Ammon's horn (tissue), 1 donor: Measurements from ENCODE around the gene MEGF8.
"Not testable (repeated sequence)": the region's sequence is repeated elsewhere in the genome, so short reads cannot be mapped to it uniquely, and the experiment has no call there.

Experiments used
- DNase-seq: peaks from one replicate; pipeline ENCODE4 v3.0.0-alpha.2; 2016; ENCODE audit warnings: low spot score

MEGF8 gene

DNA sequence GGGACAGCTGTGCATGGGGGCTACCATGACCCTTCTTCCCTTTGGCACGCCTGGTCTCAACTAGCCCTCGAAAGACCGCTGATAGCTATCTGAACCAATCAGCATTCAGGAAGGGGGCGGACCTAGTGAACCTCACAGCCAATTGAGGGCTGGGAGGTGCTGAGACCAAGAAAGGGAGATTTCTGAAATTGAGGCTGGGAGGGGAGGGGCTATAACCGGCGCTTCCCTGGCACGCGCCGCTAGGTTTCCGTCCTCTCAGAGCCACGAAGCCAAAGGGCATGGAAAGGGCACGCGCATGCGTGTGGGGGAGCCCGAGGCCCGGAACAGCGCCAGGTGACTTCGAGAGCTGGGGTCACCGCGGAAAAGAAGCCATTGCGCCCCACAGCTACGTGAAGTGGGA lies 18.8 kb upstream of the MEGF8 start:
- no peak for DNase-seq

DNA sequence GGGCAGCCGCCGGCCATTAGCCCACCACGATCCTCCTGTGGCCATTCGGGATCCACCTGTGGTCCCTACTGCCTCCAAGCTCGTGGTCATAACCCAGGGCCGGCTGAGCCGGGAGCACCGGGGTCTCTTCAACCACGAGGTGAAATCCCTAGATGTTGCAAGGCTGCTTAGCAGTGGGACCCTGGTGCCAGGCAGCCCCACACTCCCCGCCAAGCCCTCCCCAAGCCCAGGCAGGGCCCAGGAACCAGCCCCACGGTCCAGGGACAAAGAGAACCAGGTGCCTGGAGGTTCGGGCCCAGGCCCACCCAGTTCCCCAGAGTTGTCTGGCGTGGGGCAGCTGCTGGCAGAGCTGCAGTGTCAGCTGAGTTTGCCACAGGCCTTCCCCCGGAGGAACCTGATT lies 15.7 kb upstream of the MEGF8 start:
- DNase-seq, result no peak

DNA sequence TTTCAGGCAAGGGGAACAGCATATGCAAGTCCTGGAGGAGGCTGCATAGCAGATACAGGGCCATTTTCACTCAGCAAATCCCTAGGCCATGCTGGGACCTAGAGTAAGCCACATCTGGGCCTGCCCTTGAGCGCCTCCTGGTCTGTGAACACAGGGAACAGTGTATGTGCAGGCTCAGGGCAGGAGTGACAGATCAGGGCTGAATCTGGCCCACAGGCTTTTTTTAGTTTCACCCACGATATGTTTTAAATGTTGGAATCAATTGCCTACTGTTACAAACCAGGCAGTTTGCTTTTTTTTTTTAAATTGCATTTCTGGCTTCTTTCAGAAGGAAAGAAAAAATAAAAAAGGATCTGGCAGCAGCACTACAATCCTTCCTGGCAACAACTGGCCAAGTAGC lies 13.8 kb upstream of the MEGF8 start:
- DNase-seq, result no peak

DNA sequence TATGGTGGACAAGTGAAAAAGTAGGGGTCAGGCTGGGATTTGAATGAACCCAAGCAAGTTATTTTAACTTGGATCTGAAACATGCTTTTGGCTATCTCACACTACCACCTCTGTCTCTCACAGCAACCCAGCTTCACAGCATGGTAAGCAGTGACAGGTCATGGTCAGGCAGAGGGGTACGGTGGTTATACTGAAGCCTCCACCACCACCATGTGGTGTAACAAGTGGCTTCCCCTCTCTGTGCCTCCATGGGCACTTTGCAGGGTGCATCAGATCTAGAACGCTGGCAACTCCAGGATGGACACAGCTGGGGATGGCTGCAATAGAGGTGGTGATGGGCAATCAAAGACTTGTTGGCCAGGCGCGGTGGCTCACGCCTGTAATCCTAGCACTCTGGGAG lies 13.1 kb upstream of the MEGF8 start:
- no peak for DNase-seq

DNA sequence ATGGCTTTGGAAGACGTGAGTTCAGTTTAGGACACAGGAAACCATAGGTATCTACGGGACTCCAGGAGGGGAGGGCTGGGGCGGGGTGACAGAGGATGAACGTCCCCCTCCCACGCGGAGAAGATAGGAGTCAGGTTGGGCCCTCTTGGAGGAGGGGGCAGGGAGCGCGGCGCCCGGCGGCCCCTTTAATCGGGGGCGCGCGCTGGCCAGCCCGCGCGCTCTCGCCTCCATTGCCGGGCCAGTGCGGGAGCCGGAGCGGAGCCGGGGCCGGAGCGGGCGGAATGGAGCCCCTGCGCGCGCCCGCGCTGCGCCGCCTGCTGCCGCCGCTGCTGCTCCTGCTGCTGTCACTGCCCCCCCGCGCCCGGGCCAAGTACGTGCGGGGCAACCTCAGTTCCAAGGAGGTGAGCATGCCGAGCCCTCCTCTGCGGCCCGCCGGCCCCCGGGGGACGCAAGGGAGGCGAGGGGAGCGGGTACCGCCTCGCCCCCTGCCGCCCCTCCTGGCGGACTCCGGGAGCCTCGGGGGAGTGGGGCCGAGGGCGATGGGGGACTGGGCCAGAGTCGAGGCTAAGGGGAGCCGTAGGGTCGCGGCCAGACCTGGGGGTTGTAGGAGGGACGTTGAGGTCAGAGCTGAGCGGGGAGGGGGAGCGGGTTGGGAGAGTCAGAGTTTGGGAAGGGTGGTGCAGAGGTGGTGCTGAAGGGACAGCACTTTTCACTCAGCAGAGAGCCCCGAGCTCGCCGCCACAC lies 12.2 kb upstream of the MEGF8 start, which contains the start of gene TMEM145:
TMEM145 (plus strand) TSS at position 214 of the 744 bp plus-strand sequence; CDS start at position 282, 68 bp downstream.
- DNase-seq, result peak; percentile 55

DNA sequence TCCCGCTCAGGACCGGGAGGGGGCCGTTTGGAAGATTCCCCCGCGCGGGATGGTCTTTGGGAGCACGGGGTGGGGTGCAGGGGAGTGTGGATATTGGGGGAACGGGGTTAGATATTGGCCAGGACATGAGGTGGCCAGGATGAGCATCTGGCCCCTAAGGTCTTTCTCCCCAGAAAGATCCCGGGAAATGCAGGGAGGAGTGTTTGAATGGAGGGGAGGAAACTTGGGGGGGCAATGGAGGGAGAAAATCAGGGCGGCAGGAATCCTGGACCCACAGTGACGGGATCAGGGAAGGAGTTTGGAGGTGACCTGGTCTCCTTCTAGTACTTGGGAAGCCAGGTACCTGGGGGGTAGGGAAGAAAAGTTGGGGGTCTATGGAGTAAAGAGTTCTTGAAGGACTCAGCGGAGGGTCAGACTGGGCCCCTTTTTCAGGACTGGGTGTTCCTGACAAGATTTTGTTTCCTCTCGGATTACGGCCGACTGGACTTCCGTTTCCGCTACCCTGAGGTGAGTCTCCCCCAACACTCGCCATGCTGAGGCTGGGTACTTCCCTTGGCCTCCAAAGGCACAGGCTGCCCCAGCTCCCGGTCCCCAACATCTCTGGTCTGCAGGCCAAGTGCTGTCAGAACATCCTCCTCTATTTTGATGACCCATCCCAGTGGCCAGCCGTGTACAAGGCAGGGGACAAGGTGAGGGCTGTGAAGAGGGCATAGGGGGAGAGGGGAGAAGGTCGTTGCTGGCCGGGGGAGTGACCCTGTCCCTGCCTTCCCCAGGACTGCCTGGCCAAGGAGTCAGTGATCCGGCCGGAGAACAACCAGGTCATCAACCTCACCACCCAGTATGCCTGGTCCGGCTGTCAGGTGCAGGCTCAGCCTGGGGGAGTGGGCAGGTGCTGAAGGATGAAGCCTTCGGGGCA lies 11.3 kb upstream of the MEGF8 start:
- no peak for DNase-seq

DNA sequence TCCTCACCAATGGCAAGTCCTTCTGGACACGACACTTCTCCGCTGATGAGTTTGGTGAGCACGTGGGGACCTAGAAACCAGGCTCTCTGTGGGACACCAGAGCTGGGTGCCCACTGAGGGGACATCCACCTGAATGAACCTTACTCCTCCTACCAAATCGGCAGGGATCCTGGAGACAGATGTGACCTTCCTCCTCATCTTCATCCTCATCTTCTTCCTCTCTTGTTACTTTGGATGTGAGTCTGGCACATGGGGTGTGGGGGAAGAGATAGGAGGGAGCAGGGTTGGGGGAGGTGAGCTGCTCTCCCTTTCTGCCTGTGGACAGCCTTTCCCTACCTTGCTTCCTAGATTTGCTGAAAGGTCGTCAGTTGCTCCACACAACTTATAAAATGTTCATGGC lies 10.4 kb upstream of the MEGF8 start:
- no peak for DNase-seq

DNA sequence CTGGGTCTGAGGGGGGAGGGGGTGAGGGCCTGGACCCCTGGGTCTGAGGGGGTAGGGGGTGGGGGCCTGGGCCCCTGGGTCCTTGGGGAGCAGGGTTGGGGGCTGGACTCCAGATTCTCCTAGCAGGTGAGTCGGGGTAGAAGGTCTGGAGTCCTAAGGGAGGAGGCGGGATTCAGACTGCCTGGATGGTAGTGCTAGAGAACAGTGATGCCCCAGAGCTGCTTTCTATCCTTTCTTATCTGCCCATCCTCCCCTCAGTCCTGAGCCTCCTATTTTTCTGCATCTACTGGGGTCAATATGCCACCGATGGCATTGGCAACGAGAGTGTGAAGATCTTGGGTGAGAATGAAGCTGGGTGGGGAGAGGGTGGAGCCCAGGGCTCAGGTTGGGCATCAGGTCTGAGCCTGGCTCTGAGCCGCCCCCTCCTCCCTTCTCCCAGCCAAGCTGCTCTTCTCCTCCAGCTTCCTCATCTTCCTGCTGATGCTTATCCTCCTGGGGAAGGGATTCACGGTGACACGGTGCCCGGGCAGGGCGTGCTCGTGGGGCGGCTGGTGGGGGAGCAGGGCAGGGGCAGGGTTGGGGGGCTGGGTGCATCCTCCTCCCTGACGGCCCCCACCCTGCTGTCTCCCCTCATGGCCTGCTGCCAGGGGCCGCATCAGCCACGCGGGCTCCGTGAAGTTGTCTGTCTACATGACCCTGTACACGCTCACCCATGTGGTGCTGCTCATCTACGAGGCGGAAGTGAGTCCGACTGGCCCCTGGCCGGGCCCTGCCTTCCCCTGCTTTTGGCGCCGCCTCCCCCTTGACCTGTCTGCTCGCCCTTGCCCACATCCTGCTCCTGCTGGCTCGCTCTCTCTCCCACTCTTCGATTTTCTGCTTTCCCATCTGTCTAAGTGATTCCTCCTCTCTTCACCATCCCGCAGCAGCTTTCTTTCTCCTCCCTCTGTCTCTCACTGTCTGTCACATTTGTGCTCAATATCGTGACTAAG lies 8.9 kb upstream of the MEGF8 start:
- DNase-seq, result no peak

DNA sequence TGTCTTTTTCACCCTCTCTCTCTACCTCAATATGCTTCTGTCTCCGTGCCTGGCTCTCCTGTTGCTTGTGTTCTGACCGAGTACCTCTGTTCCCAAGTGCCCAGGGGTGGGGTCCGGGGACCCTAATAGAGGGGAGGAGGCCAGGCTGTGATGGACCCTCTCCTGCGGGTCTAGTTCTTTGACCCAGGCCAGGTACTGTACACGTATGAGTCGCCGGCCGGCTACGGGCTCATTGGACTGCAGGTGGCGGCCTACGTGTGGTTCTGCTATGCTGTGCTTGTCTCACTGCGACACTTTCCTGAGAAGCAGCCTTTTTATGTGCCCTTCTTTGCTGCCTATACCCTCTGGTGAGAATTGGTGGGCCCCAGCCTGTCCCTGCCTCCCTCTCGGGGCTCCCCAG lies 7.9 kb upstream of the MEGF8 start:
- DNase-seq, result no peak

DNA sequence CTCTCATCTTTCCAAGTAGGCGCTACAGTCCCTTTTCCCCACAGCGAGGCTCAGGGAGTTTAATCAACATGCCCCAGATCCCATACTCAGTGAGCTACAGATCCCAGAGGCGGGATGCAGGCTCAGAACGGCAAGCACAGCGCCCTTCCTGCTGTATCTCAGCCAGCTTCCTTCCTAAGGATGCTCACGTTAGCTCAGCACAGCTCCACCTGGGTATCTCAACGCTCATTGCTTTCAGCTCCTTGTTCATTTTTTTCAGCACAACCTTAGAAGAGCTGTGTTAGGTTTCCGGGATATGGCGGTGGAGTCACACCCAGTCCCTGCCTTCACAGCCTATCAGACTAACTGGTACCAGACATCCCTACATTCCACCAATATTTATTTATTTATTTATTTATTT lies 3.1 kb upstream of the MEGF8 start:
- DNase-seq, result no peak

DNA sequence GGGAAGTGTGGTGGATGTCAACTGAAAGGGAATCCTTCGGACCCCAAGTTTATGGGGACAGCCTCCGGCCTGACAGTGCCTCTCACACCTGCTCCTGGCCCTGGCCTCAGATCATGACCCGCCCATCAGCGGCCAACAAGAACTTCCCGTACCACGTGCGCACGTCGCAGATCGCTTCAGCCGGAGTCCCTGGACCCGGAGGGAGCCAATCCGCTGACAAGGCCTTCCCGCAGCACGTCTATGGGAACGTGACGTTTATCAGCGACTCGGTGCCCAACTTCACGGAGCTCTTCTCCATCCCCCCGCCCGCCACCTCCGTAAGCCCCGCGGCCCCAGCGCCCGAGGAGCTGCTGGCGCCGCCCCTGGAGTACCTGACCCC lies 2.0 kb upstream of the MEGF8 start:
- no peak for DNase-seq

DNA sequence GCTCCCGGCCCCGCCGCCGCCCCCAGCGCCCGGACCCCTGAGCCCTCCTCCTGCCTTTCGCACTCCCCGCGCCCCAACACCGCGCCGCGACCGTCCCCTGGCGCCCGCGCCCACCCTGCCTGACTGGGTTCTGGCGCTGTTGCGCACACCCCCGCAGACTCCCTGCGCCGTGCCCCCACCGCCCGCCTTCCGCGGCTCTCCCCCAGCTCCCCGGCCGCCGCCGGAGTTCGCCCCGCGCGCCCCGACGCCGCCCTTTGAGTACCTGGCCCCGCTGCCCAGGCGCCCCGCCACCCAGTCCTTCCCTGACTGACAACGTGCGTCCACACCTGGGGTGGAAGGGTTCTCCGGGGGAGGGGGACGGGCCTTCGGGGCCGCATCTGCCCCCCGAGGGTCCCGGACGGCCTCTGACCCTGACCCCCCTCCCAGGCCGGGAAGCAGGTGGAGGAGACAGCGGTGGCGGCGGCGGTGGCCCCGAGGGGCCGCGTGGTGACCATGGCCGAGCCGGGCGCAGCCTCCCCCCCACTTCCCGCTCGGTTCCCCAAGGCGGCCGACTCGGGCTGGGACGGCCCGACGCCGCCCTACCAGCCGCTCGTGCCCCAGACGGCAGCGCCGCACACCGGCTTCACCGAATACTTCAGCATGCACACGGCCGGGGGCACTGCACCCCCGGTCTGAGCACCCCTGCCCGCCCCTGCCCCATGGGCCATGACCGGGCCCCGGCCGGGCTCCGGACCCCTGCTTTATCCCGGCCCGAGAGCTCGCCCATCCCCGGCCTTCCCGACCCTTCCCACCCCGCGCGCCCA lies 1.4 kb upstream of the MEGF8 start:
- DNase-seq, result no peak

DNA sequence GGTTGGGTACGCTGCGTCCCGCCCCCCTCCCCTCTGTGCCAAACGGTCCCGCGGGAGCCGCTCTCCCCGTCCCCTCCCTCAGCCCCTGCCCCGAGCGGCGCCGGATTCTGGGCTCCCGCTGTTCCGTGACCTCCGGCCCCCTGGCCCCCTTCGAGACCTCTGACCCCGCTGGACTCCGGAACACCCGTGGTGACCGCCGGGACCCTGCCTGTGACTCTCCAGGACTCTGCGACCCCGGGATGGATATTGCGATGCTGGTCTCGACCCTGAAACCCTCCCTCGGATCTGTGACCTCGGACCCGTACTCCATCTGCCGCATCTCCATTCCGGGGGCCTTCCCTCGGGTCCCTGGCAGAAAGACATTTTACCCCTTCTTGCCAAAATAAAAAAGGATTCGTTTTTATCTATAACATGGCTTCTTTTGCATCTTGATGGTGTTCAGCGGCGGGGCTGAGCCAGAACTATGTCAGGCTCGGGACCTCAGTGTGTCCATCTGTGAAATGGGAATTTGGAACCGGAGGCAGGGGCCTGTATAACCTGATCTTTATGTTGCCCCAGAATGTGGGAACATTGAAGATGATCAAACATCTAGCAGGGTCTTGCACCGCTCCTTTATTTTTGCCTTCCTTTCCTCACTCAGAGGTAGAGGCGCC lies 654 bp upstream of the MEGF8 start:
- DNase-seq, result no peak

DNA sequence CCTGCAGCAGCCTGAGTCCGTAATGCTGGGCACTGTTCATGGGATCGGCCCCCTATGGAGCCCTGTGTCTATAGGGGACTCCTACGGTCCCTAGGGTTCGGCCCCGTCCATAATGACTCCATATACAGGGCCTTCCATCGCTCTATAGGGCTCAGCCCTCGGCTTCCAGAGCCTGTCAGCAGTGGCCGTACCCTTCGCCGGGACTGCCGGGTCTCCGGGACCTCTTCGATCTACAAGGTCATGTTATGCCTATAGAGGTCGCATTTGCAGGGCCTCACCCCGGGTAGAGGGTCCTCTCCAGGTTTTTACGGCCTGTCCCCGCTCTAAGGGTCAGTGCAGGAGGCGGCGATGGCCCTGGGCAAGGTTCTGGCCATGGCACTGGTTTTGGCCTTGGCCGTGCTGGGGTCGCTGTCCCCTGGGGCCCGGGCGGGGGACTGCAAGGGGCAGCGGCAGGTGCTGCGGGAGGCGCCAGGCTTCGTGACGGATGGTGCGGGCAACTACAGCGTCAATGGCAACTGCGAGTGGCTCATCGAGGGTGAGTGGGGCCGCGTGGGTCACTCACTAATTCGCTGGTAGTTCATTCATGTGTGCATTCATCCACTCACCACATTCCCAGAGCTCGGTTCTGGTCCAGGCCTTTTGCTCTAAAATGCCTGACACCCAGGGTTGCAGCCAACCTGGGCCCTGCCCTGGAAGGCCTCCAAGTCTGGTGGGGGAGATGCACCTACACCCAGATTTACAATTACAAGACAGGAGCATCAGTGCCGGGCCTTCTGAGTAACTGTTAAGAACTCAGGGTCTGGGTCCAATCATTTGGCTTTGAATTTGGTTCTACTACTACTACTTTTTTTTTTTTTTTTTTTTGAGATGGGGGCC lies 699 bp downstream of the MEGF8 start:
- DNase-seq, result no peak

DNA sequence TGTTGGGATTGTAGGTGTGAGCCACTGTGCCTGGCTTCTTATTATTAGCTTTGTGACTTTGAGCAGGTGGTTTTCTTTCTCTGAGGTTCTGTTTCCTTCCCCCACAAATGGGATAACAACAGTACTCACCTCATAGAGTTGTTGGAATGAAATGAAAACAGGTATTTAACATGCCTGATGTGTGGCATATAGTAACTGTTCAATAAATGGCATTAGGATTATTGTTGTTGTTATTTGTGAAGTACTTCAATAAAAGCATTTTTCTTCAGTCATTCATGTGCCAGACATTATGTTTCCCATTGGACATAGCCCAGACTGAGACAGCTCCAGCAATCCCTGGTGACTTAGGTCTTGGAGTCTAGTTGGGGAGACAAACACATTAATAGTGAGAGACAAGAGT lies 1.5 kb downstream of the MEGF8 start:
- DNase-seq, result no peak

DNA sequence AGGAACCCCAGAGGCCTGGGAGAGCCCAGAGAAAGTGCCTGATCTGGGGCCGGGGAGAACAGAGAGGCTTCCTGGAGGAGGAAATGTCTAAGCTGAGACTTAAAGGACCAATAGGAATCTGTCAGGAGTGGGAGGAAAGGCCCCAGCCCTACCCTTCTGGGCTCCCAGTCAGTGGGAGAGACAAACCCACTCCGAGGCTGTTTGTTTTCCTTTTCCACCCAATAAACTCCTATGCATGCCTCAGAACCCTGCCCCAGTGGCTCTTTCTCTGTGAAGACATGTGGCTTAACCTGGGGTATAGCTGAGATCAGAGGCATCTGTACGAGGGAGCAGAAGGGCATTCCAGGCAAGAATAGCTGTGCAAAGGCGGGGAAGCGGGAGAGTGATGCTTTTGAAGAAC lies 1.9 kb downstream of the MEGF8 start:
- DNase-seq, result no peak

DNA sequence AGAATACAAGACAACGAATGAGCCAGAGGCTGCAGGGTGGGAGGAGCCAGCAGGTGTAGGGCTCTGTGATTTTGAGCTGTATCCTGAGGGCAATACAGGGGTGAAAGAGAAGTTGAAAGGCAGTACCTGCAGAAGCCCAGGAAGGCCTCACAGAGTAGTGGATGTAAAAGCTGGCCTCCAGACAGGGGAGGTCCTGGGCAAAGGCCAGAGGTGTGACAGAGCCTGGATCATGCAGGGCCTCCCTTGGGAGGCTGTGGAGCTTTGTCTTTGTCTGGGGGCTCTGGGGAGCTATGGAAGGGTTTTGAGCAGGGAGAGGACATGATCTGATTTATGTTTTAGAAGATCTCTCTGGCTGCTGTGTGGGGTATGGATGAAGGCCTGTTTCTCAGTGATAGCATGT lies 2.7 kb downstream of the MEGF8 start:
- DNase-seq, result no peak

DNA sequence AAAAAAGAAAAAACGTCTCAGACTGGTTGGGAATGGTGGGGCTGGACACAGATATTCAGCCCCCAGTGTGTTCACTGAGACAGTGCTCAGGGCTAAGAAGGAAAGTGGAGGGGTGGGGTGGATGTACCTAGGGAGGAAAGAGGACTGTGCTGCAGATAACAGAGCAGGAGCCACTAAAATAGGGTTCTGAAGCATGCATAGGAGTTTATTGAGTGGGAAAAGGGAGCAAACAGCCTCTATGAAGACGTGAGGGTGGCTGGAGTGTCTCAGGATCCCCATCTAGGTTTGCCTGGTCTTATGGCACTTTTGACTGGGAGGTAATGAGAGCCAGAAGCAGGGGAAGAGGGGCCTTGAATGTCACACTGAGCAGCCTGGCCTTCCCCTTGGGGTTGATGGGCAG lies 3.4 kb downstream of the MEGF8 start:
- DNase-seq, result no peak

DNA sequence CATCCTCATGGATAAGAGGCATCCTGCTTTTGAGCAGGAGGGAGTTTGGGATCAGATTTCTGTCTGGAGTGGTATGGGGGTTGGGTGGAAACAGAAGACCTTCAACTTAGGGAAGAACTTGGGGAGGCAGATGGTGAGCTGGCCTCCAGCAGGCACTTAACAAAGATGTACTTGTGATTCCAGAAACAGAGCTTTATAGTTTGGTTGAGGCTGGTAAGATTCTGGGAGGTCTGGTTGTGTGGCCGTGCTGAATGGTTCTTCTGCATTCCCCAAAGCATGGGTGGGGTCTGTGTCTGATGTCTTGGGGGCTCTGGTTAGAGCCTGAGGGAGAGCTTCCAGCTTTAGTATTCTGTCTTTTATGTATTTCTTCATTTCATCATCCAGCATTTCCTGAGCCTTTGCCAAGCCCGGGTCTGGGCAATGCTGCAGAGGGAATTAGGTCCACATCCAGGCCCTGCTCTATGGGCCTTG lies 4.8 kb downstream of the MEGF8 start:
- DNase-seq, result no peak

DNA sequence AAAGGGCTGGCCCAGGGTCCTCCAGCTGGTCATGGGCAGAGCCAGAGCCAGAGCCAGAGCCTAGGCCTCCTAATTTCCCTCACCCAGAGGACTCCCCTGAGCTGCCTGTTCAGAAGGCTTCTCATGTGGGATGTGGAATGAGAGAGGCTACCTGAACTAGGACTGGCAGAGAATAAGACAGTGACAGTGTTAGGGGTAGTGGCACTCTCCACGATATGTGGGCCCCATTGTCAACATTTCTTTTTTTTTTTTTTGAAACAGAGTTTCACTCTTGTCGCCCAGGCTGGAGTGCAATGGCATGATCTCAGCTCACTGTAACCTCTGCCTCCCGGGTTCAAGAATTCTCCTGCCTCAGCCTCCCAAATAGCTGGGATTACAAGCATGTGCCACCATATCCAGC lies 5.9 kb downstream of the MEGF8 start:
- DNase-seq, result not testable (repeated sequence)
